HG03432 (cell line): ENCODE data around the gene DAPK2.

Source experiments
- ATAC-seq: cut with Tn5 transposase; IDR thresholded peaks from one replicate; pipeline ENCODE4 v1.9.1; 2021; ENCODE audit warnings: mild to moderate bottlenecking, moderate library complexity; ENCODE audit not compliant: unreplicated experiment

Gene DAPK2

GRCh38 chr15:63945007-63945788 is 101.1 kb downstream of the DAPK2 start:
- peak; percentile 55 for ATAC-seq

DNA sequence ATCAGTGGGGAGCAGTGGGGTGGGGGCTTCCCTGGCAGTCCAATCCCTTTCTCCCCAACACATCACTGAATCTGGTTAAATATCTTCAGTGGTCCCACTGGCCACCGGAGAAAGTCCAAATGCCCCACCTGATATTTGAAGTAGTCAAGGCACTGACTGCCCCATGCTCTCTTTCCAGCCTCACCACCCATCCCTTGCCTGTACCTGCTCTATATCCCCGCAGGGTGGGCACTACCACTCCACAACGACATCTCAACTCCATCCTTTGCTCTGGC is 101.7 kb downstream of the DAPK2 start:
- ATAC-seq, result no peak

GRCh38 chr15:63943829-63944680 is 102.2 kb downstream of the DAPK2 start:
- ATAC-seq, result no peak

GRCh38 chr15:63942486-63943365 is 103.6 kb downstream of the DAPK2 start:
- no peak for ATAC-seq

DNA sequence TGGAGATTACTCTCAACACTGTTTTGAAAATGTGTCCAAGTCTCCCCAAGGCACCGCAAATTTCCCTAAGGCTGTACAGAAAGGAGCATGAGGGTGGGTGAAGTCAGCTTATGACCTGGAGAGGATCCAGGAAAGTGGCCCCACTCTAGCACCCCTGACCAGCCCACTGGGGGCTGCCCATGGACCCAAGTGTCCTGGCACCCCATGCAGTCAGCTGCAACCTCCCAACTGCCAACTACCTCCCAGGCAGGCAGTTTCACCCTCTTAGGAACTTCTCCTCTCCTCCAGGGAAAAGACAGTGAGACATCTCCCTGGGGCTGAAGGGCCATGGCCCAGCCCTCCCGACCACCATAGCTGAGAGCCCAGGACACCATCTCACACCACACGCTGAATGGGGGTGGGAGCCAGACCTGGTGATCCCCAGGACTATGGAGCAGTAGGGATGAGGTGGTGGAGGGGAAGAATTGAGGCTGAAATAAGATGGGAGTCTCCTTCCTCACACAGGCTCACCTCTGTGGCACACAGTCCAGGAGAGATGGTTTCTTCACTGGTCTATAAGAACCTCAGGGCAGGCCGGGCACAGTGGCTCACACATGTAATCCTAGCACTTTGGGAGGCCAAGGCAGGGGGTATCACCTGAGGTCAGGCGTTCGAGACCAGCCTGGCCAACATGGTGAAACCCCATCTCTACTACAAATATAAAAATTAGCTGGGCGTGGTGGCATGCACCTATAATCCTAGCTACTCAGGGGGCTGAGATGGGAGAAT is 104.4 kb downstream of the DAPK2 start:
- ATAC-seq, result no peak

- ATAC-seq, result no peak
Observed at GRCh38 chr15:63940966-63941620, 105.2 kb downstream of the DAPK2 start.

DNA sequence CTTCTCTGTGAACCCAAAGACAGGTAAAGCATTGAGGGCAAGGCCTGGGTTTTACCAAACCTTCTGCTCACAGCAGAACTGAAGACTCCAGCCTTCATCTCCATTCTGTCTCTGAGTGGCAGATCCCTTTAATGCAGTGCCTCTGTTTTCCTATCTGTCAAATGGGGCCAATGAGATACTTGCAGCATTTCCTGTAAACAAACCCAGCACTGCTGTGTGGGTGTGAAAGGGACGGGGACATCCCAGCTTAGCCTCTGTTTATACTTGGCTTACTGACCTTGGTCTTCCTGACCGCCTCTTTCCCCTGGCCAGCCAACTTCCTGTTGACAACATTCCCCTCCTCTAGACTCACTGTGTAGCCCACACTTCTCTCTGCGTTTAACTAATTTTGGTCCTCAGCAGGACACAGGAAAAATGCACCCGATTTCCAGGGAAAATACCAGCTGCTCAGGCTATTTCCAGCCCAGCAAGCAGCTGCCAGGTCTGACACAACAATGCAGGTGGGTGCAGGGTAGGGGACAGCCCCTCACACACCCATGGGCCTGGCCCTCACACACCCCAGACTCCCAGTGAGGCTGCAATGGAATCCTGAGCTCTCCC is 106.7 kb downstream of the DAPK2 start:
- no peak for ATAC-seq

DNA sequence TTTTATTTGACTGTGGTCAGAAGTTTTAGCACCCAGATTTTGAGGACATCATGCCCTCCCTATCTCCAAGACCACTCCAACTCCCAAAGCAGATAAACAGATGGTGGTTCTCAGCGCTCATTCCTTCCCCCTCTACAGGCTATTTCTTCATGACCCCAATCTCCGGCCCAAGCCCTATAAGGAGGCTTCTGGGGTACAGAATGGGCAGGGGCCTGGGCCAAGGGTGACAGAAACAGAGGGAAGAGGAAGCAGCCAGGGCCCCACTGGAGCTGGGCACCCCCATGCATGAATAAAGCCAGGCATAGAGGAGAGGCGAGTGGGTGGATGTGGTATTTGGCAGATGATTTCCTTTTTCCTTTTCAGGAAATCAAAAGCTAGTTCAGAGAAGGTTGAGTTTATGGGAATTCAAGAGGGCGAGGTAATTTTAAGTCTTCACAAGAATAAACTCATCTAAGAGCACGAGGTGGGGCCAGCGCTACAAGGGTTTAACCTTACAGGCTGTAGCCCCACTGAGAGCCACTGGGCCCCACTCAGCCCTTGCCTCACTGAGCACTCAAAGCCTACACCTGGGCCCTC is 107.7 kb downstream of the DAPK2 start:
- ATAC-seq, result no peak

GRCh38 chr15:63933522-63933921 is 112.8 kb downstream of the DAPK2 start:
- ATAC-seq, result no peak

GRCh38 chr15:63931556-63931955 is 114.7 kb downstream of the DAPK2 start:
- ATAC-seq, result no peak

DNA sequence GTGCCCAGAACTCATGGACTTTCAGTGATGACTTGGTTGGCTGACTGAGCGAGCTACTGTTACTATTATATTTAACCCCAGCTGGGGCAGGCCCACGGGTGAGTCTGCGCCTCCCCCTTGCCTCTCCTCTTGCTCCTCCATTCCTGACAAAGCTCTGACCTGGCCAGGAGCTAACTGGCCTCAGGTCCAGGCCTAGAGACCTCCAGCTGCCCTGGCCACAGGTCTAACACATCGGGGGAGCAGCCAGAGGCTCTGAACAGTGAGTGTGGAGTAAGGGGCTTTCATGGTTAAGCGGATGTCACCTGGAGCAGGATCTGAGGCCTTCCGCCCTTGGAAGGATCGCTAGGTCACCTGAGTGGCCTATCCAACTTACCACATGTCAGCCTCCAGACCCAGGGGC is 116.3 kb downstream of the DAPK2 start:
- no peak for ATAC-seq

GRCh38 chr15:63928185-63928842 is 118.0 kb downstream of the DAPK2 start:
- no peak for ATAC-seq

DNA sequence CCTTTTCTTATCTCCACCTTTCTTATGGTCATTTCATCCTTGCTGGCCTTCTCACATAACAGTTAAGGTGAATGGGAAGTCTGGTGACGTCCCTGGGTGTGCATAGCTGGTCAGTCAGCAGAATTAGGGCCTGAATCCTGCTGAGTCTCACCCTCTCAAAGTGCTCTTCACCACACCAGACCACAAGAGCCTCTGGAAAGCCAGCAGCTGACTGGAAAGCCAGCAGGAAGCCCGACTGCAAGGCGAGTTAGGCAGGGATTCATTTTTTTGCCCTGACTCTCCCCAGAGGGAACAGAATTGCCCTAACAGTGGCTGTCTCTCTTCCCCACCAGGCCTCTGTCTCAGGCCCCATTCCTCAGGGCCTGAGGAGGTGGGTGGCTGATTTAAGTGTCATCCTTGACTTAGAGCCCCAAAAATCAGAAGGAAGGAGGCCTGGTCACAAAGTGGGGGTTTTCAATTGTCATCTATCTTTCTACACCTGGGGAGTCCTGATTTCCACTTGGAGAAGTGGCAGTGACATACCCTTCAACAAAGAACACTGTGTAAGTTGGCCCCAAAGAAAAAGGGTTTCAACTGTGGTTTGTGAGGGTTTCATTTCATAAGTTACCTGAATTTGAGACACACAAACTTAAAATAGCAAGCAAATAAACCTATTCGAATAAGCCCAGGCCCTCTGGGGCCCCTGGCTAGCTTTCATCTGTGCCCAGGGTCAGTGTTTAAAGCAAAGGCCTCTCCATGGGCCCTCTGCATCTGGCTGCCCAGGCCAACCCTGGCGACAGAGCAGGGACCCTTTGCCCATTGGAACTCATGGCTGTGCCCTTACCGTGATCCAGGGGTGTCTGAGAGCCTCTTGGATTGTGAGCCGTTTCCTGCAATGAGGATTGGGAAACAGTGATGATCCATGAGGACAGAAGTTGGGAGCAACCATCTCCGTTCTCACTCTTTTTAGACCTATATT is 122.0 kb downstream of the DAPK2 start:
- no peak for ATAC-seq

GRCh38 chr15:63922916-63923315 is 123.4 kb downstream of the DAPK2 start:
- no peak for ATAC-seq

GRCh38 chr15:63922261-63922904 is 123.9 kb downstream of the DAPK2 start:
- ATAC-seq, result no peak

DNA sequence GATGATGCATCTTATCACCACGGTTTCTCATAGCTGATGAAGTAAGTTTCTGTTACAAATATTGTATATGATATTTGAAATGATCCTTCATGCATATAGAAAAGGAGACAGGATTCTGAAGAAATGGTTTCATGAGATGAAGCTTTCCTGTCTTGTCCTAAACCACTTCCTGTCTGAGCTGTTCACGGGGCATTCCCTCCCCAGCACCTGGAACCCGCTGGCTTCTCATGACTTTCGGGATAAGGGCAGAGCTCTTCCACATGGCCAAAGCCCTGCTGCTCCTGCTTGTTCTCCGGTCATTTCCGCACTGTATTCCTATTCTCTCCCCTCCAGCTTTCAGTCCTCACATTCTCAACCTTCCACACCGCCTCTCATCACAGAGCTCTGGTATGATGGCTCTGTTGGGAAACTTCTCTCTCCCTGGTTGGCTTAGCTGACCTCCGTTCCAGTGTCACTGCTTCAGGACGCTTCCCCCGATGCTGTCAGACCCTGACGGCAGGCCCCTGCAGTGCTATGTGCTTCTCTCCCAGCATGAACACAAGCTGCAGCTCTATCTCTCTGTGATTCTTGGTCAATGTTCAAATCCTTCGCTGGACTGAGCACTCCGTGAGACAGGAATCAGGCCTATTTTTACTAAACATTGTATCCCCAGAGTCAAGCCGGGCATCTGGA is 125.6 kb downstream of the DAPK2 start:
- ATAC-seq, result no peak

DNA sequence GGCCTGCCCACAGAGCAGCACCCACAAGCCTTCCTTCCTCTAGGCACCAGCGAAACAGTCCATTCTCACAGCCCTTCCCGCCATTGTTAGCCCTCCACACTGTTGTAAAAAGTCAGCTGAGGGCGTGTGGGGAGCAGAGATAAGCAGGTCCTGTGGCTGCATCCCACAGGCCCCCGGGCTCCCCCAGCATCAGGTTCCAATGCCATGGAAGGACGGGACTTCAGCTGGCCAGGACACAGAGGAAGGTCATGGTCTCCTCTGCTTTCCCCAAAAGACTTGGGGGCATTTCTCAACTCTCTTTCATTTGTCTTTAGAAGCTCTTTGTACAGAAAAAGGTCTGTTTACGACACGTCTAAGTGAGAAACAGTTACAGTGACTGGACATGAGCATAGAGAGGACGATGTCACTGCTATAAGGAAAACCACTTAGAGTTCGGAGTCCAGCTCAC is 127.4 kb downstream of the DAPK2 start:
- ATAC-seq, result no peak
